ENCODE measurements around the gene CD37.

CD37 gene

GRCh38 chr19:49383599-49383998, 48.4 kb downstream of the CD37 start:
- DNase-seq = no peak

- peak; percentile 29 for DNase-seq
Measured at GRCh38 chr19:49387936-49388372, 52.7 kb downstream of the CD37 start, which contains the start of gene KASH5. Gene KASH5, plus strand, starts transcription at chr19:49388249. Its CDS starts 2,635 bp downstream, at chr19:49390884.

DNA sequence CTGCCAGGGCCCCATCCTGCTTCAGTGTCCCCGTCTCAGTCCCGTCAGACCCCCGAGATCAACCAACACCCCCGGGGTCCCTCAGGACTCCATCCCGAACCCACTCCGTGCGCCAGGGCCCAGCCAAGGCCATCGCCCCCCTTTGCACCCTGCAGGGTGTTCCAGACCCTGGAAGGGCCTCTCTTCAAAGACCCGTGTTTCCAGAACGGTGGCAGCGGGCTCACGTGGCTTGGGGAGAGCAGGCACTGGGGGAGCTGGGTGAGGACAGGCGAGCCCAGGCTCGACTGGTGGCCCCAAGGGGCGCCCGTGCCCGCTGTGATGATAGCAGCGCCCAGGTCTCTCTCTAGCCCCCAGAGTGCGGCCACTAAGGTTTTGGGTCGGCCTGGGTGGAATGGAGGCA, 54.2 kb downstream of the CD37 start:
- no peak for DNase-seq
